ENCODE data around the gene PDX1.

Gene PDX1

DNA sequence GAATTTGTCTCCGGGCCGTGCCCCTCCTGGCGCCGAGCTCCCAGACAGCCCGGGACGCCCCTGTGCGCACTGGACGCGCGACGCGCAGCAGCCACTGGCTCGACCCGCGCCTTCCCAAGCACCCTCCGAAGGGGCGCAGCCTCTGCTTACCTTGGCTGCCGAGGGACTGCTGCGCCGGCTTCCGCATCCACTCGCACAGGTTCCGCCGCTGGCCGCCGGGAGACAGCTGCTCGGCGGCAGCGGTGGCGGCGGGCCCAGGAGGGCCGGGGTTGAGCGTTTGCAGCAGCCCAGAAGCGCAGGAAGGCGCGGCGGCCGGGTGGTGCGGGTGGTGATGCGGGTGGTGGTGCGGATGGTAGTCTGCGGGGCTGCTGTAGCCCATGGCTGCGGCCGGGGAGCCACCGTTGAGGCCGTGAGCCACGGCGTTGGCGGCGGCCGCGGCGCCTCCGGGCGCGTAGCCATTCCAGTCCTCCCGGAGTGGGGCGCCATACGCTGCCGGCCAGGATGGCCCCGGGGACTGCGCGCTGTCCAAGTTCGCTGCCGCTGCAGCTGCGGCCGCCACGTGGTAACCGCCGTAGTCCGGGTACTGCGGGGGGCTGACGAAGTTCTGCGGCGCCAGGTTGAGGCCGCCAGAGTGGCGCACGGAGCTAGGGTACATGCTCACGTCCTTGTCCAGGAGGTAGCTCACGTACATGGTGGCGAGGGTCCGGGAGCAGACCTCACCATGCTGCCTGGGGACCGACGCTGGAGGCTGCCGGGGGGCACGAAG is 48.7 kb downstream of the PDX1 start:
- no peaks in the 10 kb centered on the region for H3K79me2 ChIP-seq (ENCODE audit: control insufficient read depth, insufficient read depth, low read length, poor library complexity)
- no peak overlapping the region for H3K23ac ChIP-seq (ENCODE audit: low read length)
- peak overlapping the region; percentile 32 for H4K8ac ChIP-seq (ENCODE audit: low read depth, low read length)
- H3K27ac ChIP-seq (ENCODE audit: low read depth, low read length), result no peak overlapping the region
- peak overlapping the region; percentile 43 for H2AFZ ChIP-seq (ENCODE audit: insufficient read depth, low read length, poor library complexity)
- peak overlapping the region; percentile 39 for H3K18ac ChIP-seq (ENCODE audit: low read length)
- no peak overlapping the region for H2BK120ac ChIP-seq (ENCODE audit: insufficient read depth, low read length, poor library complexity)
- H3K4me3 ChIP-seq (ENCODE audit: low read depth, low read length), result peak overlapping the region; percentile 74
- peak overlapping the region; percentile 22 for H2AK5ac ChIP-seq (ENCODE audit: low read length)
- H3K14ac ChIP-seq (ENCODE audit: low read length), result peak overlapping the region; percentile 16
- peak overlapping the region; percentile 85 for H3K4me2 ChIP-seq (ENCODE audit: low read length)
- no peak overlapping the region for H4K12ac ChIP-seq (ENCODE audit: low read depth, low read length)
- H2BK5ac ChIP-seq (ENCODE audit: low read depth, low read length, poor library complexity), result no peak overlapping the region
- H3K4ac ChIP-seq (ENCODE audit: low read depth, low read length), result no peak overlapping the region
- H3K27me3 ChIP-seq (ENCODE audit: insufficient read depth, low read length), result peaks cover 51% of the 10 kb centered on the region
- peak in 1 of 2 donors; percentile 12 for DNase-seq
- H3K9me3 ChIP-seq (ENCODE audit: insufficient read depth, low read depth, low read length), result peaks cover 3% of the 10 kb centered on the region
- H2BK12ac ChIP-seq (ENCODE audit: low read length), result peak overlapping the region; percentile 12
- whole genome bisulfite sequencing (ENCODE audit: extremely low coverage, insufficient coverage, insufficient read length), result no CpG with 5 or more reads among the region's 86 CpGs
- peaks cover 6% of the 10 kb centered on the region for H3K79me1 ChIP-seq (ENCODE audit: low read length)
- H3K4me1 ChIP-seq (ENCODE audit: control insufficient read depth in 1 of 2, insufficient read depth in 2 of 2, low read length in 2 of 2), result peaks cover 40% of the 10 kb centered on the region in 2 experiments
- H3K9ac ChIP-seq (ENCODE audit: low read length), result peak overlapping the region; percentile 16
- peaks cover 0 to 2% of the 10 kb centered on the region in 2 experiments for H3K36me3 ChIP-seq (ENCODE audit: control insufficient read depth in 1 of 2, insufficient read depth in 2 of 2, low read length in 2 of 2)
- H4K91ac ChIP-seq (ENCODE audit: low read depth, low read length), result peak overlapping the region; percentile 25

- no peak within 1 kb of the TSS for H2BK5ac ChIP-seq (ENCODE audit: low read depth, low read length, poor library complexity)
- no peak within 1 kb of the TSS for H2BK120ac ChIP-seq (ENCODE audit: insufficient read depth, low read length, poor library complexity)
- peak within 1 kb of the TSS; percentile 25 for H4K91ac ChIP-seq (ENCODE audit: low read depth, low read length)
- H3K18ac ChIP-seq (ENCODE audit: low read length), result peak within 1 kb of the TSS; percentile 39
- peak within 1 kb of the TSS; percentile 22 for H2AK5ac ChIP-seq (ENCODE audit: low read length)
- no peak for DNase-seq
- peaks cover 56% of the 10 kb centered on the region for H3K27me3 ChIP-seq (ENCODE audit: insufficient read depth, low read length)
- H3K9ac ChIP-seq (ENCODE audit: low read length), result peak within 1 kb of the TSS; percentile 16
- H3K27ac ChIP-seq (ENCODE audit: low read depth, low read length), result no peak within 1 kb of the TSS
- peak within 1 kb of the TSS; percentile 12 for H2BK12ac ChIP-seq (ENCODE audit: low read length)
- H3K14ac ChIP-seq (ENCODE audit: low read length), result peak within 1 kb of the TSS; percentile 16
- peak within 1 kb of the TSS; percentile 85 for H3K4me2 ChIP-seq (ENCODE audit: low read length)
- H4K12ac ChIP-seq (ENCODE audit: low read depth, low read length), result no peak within 1 kb of the TSS
- H3K79me1 ChIP-seq (ENCODE audit: low read length), result peaks cover 6% of the 10 kb centered on the region
- H3K23ac ChIP-seq (ENCODE audit: low read length), result no peak within 1 kb of the TSS
- peaks cover 3% of the 10 kb centered on the region for H3K9me3 ChIP-seq (ENCODE audit: insufficient read depth, low read depth, low read length)
- H3K36me3 ChIP-seq (ENCODE audit: control insufficient read depth in 1 of 2, insufficient read depth in 2 of 2, low read length in 2 of 2), result peaks cover 0 to under 1% of the 10 kb centered on the region in 2 experiments
- no peak within 1 kb of the TSS for H3K4ac ChIP-seq (ENCODE audit: low read depth, low read length)
- H4K8ac ChIP-seq (ENCODE audit: low read depth, low read length), result peak within 1 kb of the TSS; percentile 32
- peak within 1 kb of the TSS; percentile 43 for H2AFZ ChIP-seq (ENCODE audit: insufficient read depth, low read length, poor library complexity)
- no CpG with 5 or more reads among the region's 34 CpGs for WGBS (ENCODE audit: extremely low coverage, insufficient coverage, insufficient read length)
- no peaks in the 10 kb centered on the region for H3K79me2 ChIP-seq (ENCODE audit: control insufficient read depth, insufficient read depth, low read length, poor library complexity)
- H3K4me1 ChIP-seq (ENCODE audit: control insufficient read depth in 1 of 2, insufficient read depth in 2 of 2, low read length in 2 of 2), result peaks cover 40% of the 10 kb centered on the region in 2 experiments
- H3K4me3 ChIP-seq (ENCODE audit: low read depth, low read length), result peak within 1 kb of the TSS; percentile 74
Measured at GRCh38 chr13:27969082-27969865, 49.5 kb downstream of the PDX1 start, which contains the start of gene CDX2. TSS of gene CDX2 (minus strand) at chr13:27969315. CDS start at chr13:27969006, 309 bp downstream.

DNA sequence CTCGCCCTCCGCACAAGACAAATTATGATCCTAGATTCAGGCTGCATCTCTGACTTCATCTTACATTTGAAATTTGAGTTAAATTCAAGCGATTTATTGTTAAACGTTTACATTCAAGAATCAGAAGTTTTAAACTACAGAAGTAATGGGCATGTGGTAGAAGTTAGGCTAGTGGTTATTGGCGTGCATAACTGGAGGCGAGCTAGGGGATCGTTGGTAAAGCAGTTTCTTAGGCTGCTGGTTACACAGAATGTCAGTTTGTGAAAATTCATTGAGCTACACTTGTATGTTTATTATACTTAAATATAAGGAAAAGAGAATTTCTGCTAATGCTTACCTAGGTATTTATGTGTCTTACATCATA is 50.0 kb downstream of the PDX1 start:
- DNase-seq, result no peak
- Histone ChIP-seq H2BK12ac (ENCODE audit: low read length) (no peak overlapping the region), H4K8ac (ENCODE audit: low read depth, low read length) (no peak overlapping the region), H3K4me3 (ENCODE audit: low read depth, low read length) (no peak overlapping the region), H3K79me1 (ENCODE audit: low read length) (peaks cover 6% of the 10 kb centered on the region), H3K4ac (ENCODE audit: low read depth, low read length) (no peak overlapping the region), H2BK120ac (ENCODE audit: insufficient read depth, low read length, poor library complexity) (no peak overlapping the region), H3K27me3 (ENCODE audit: insufficient read depth, low read length) (peaks cover 59% of the 10 kb centered on the region), H2AFZ (ENCODE audit: insufficient read depth, low read length, poor library complexity) (no peak overlapping the region), H3K4me1 (ENCODE audit: control insufficient read depth in 1 of 2, insufficient read depth in 2 of 2, low read length in 2 of 2) (peaks cover 40% of the 10 kb centered on the region in 2 experiments), H3K14ac (ENCODE audit: low read length) (no peak overlapping the region), H4K12ac (ENCODE audit: low read depth, low read length) (no peak overlapping the region), H3K79me2 (ENCODE audit: control insufficient read depth, insufficient read depth, low read length, poor library complexity) (no peaks in the 10 kb centered on the region), H2AK5ac (ENCODE audit: low read length) (no peak overlapping the region), H3K36me3 (ENCODE audit: control insufficient read depth in 1 of 2, insufficient read depth in 2 of 2, low read length in 2 of 2) (no peaks in the 10 kb centered on the region), H3K9me3 (ENCODE audit: insufficient read depth, low read depth, low read length) (peaks cover 3% of the 10 kb centered on the region), H3K9ac (ENCODE audit: low read length) (no peak overlapping the region), H2BK5ac (ENCODE audit: low read depth, low read length, poor library complexity) (no peak overlapping the region), H3K23ac (ENCODE audit: low read length) (no peak overlapping the region), H3K18ac (ENCODE audit: low read length) (no peak overlapping the region), H3K4me2 (ENCODE audit: low read length) (no peak overlapping the region), H3K27ac (ENCODE audit: low read depth, low read length) (no peak overlapping the region), H4K91ac (ENCODE audit: low read depth, low read length) (no peak overlapping the region)
- no CpG with 5 or more reads among the region's 7 CpGs for WGBS (ENCODE audit: extremely low coverage, insufficient coverage, insufficient read length)

GRCh38 chr13:27970382-27971235 is 50.8 kb downstream of the PDX1 start:
- no peak overlapping the region for H3K9ac ChIP-seq (ENCODE audit: low read length)
- no peak for DNase-seq
- H3K79me1 ChIP-seq (ENCODE audit: low read length), result peaks cover 5% of the 10 kb centered on the region
- no peak overlapping the region for H3K4ac ChIP-seq (ENCODE audit: low read depth, low read length)
- no peak overlapping the region for H2AFZ ChIP-seq (ENCODE audit: insufficient read depth, low read length, poor library complexity)
- H4K12ac ChIP-seq (ENCODE audit: low read depth, low read length), result no peak overlapping the region
- H3K4me2 ChIP-seq (ENCODE audit: low read length), result peak overlapping the region; percentile 14
- H3K36me3 ChIP-seq (ENCODE audit: control insufficient read depth in 1 of 2, insufficient read depth in 2 of 2, low read length in 2 of 2), result no peaks in the 10 kb centered on the region
- no peaks in the 10 kb centered on the region for H3K79me2 ChIP-seq (ENCODE audit: control insufficient read depth, insufficient read depth, low read length, poor library complexity)
- peaks cover 63% of the 10 kb centered on the region for H3K27me3 ChIP-seq (ENCODE audit: insufficient read depth, low read length)
- no peak overlapping the region for H2BK120ac ChIP-seq (ENCODE audit: insufficient read depth, low read length, poor library complexity)
- no peak overlapping the region for H3K4me3 ChIP-seq (ENCODE audit: low read depth, low read length)
- H3K27ac ChIP-seq (ENCODE audit: low read depth, low read length), result no peak overlapping the region
- no peak overlapping the region for H2BK12ac ChIP-seq (ENCODE audit: low read length)
- H3K18ac ChIP-seq (ENCODE audit: low read length), result no peak overlapping the region
- H2BK5ac ChIP-seq (ENCODE audit: low read depth, low read length, poor library complexity), result no peak overlapping the region
- no peak overlapping the region for H3K23ac ChIP-seq (ENCODE audit: low read length)
- no peak overlapping the region for H2AK5ac ChIP-seq (ENCODE audit: low read length)
- no peak overlapping the region for H3K14ac ChIP-seq (ENCODE audit: low read length)
- peaks cover 3% of the 10 kb centered on the region for H3K9me3 ChIP-seq (ENCODE audit: insufficient read depth, low read depth, low read length)
- H3K4me1 ChIP-seq (ENCODE audit: control insufficient read depth in 1 of 2, insufficient read depth in 2 of 2, low read length in 2 of 2), result peaks cover 38 to 39% of the 10 kb centered on the region in 2 experiments
- H4K91ac ChIP-seq (ENCODE audit: low read depth, low read length), result no peak overlapping the region
- no CpG with 5 or more reads among the region's 53 CpGs for WGBS (ENCODE audit: extremely low coverage, insufficient coverage, insufficient read length)
- H4K8ac ChIP-seq (ENCODE audit: low read depth, low read length), result no peak overlapping the region

Measured in trophoblast cell (in vitro differentiated cells and primary cell).